Suprapubic skin (tissue), 4 donors: Measurements from ENCODE around the gene PRR16.

Source experiments
- CTCF ChIP-seq, 2 donors: fragments of 200-600 bp in 1 of 2; fragments of 450-650 bp in 1 of 2; sonication (generic) in 1 of 2; IDR thresholded peaks; one replicate each; pipeline ENCODE4 v1.5.1; 2016 to 2019; ENCODE audit warnings: antibody characterized with exemption in 2 of 2, mild to moderate bottlenecking in 1 of 2, moderate library complexity in 1 of 2
- POLR2A ChIP-seq, 2 donors: fragments of 450-650 bp; IDR thresholded peaks; one replicate each; pipeline ENCODE4 v1.6.1; 2017; ENCODE audit warnings: antibody characterized with exemption in 2 of 2, mild to moderate bottlenecking in 2 of 2, moderate library complexity in 2 of 2
- POLR2AphosphoS5 ChIP-seq, 3 donors: sonication (generic); formaldehyde crosslinking; IDR thresholded peaks; one replicate each; pipeline ENCODE4 v1.6.1; 2017; ENCODE audit warnings: antibody characterized with exemption in 3 of 3

DNA sequence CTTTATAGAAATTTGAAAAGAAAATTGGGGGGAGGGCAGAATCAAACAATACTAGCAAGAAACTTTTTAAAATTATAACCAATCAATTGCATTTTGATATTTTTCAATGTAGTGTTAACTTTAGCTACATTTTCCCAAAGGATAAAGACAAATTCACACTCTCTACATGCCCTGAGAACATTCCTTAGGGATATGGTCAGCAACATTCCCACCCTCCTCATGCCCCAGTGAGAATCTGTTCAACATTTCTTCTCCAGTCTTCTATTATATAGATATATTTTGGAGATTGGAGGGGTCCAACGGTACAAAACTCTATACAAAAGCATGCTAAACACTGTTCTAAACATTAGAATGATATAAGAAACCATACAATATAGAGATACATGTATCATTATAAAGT, 11.6 kb upstream of the PRR16 start:
- TF ChIP-seq POLR2A (IDR thresholded peaks at IDR 0.05) (no peak), CTCF (IDR thresholded peaks at IDR 0.05) (no peak), POLR2AphosphoS5 (IDR thresholded peaks at IDR 0.05) (no peak)
